GM18505 (cell line): ENCODE data around the gene GNB1.
"Not testable (repeated sequence)": the region's sequence is repeated elsewhere in the genome, so short reads cannot be mapped to it uniquely, and the experiment has no call there.

Experiments
- ATAC-seq: cut with Tn5 transposase; IDR thresholded peaks from one replicate; pipeline ENCODE4 v1.9.1; 2021; ENCODE audit not compliant: unreplicated experiment

GNB1 gene

DNA sequence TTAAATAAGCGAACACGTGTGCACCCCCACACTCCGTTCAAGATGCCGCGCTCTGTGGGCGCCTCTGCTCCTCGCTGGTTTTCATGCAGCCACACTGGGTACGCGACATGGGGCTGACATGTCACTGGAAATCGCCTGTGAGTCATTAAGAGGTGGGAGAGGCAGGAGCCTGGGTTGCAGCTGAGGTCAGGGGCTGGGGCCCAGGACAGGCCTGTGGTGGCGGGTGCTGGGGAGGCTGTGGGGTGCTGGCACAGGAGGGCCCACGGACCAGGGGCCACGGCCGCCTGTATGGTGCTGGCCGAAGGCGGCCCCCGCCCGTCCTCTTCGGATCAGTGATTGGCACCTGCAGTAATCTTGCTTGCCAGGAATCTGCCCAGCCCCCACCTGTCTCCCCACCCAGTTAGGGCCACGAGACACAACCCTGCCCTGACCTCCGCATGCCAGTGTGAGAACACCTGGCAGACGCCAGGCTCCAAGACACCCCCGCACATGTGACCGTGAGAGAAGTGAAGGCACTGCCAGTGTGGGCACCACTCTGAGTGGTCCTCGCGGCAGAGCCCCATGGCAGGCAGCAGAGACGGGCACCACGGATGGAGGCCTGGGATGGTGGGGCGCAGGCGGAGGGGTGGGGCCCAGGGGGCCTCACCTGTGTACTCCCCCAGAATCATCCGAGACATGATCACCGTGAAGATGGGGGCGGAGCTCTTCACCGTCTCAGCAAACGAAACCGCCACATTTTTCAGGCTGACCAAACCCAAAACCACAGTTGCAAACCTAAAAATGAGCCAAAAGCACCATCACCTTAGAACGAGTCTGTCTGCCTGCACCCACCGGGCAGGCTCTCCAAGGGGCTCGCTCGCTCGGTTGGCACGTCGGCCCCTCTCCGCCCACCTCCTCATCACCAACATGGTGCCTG is 153.0 kb downstream of the GNB1 start:
- not testable (repeated sequence) for ATAC-seq
